Spleen (tissue), 7 donors: ENCODE results near the gene SPTBN1.

Experiments
- POLR2AphosphoS5 ChIP-seq, 3 donors: sonication (generic); formaldehyde crosslinking; IDR thresholded peaks; one replicate each; pipeline ENCODE4 v1.5.1; 2017; ENCODE audit warnings: antibody characterized with exemption in 3 of 3
- TF ChIP-seq, protein P1 (sequence below), 11 experiments: fragments of 200-600 bp in 7 of 11; fragments of 450-650 bp in 4 of 11; sonication (generic) in 4 of 11; IDR thresholded peaks in 8 of 11; conservative IDR thresholded peaks in 3 of 11; 1 replicate in 7 of 11; 2 replicates in 4 of 11; pipeline versions ENCODE4 v1.4.0 to v1.8.0; 2016 to 2021; ENCODE audit warnings: antibody characterized with exemption in 11 of 11, inconsistent platforms in 4 of 11, mild to moderate bottlenecking in 1 of 11
- donor health status: DM: no; HTN: no; CAD: no; lungs with moderate emphysema.
- donor health status: DM: no; HTN: no; CAD: no.
- donor health status: DM: no; HTN: no; CAD: no.

DNA sequence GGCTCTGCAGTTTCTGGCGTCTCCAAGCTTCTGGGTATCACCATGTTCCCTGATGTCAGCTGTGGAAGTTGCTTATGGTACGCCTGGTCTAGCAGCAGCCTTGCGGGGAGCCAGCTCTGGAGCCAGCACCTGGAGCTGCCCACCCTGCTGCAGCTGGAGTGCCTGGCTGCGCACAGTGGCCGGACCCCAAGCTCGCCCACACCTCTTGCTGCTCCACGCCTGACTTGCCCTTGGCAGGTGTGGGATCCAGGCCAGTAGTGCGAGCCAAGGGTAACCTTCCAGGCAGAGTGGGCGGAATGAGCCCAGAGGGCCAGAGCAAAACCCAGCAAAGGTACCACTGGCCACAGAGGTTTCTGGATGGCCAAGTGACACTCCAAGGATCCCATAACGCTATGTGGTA, 254.1 kb downstream of the SPTBN1 start:
- no peak for TF ChIP-seq POLR2AphosphoS5 (IDR thresholded peaks at IDR 0.05)
- TF ChIP-seq, protein P1, sequence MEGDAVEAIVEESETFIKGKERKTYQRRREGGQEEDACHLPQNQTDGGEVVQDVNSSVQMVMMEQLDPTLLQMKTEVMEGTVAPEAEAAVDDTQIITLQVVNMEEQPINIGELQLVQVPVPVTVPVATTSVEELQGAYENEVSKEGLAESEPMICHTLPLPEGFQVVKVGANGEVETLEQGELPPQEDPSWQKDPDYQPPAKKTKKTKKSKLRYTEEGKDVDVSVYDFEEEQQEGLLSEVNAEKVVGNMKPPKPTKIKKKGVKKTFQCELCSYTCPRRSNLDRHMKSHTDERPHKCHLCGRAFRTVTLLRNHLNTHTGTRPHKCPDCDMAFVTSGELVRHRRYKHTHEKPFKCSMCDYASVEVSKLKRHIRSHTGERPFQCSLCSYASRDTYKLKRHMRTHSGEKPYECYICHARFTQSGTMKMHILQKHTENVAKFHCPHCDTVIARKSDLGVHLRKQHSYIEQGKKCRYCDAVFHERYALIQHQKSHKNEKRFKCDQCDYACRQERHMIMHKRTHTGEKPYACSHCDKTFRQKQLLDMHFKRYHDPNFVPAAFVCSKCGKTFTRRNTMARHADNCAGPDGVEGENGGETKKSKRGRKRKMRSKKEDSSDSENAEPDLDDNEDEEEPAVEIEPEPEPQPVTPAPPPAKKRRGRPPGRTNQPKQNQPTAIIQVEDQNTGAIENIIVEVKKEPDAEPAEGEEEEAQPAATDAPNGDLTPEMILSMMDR (IDR thresholded peaks at IDR 0.05 in 8 of 11, conservative IDR thresholded peaks at IDR 0.05 in 3 of 11) = no peak
